Stimulated activated CD8-positive, alpha-beta memory T cell treated with anti-CD3 and anti-CD28 coated beads, Interleukin-15, amount 100 ng/mL, for 4 hours (primary cell): Measurements from ENCODE around the gene CPLX1.

ENCODE experiments used
- DNase-seq, 2 donors: peaks; one replicate each; pipeline ENCODE4 v3.0.0-alpha.2; 2020; ENCODE audit warnings: low read depth in 2 of 2

Gene CPLX1

GRCh38 chr4:825971-826330 is at the start of gene CPLX1:
Gene CPLX1, minus strand, starts transcription at chr4:826129. Its CDS starts 1,607 bp downstream, at chr4:824522.
- DNase-seq = no peak

- no peak for DNase-seq
These were observed 49.3 kb upstream of the CPLX1 start for GRCh38 chr4:874971-875817.

GRCh38 chr4:874056-874455 is 48.1 kb upstream of the CPLX1 start:
- no peak for DNase-seq

GRCh38 chr4:872241-872981 is 46.5 kb upstream of the CPLX1 start:
- DNase-seq = no peak

GRCh38 chr4:871484-871883 is 45.6 kb upstream of the CPLX1 start:
- DNase-seq = no peak

- DNase-seq = no peak
These were observed 45.0 kb upstream of the CPLX1 start for GRCh38 chr4:870951-871350.

- DNase-seq = no peak
These were observed 43.8 kb upstream of the CPLX1 start for GRCh38 chr4:869776-870175.

- no peak for DNase-seq
These were observed 42.5 kb upstream of the CPLX1 start for GRCh38 chr4:868421-868820.

GRCh38 chr4:867526-868250 is 41.8 kb upstream of the CPLX1 start:
- DNase-seq = no peak

GRCh38 chr4:866761-867390 is 40.9 kb upstream of the CPLX1 start:
- no peak for DNase-seq

- DNase-seq = no peak
These were observed 40.3 kb upstream of the CPLX1 start for GRCh38 chr4:866068-866760.

- DNase-seq = no peak
These were observed 39.6 kb upstream of the CPLX1 start for GRCh38 chr4:865572-865971.

GRCh38 chr4:865121-865465 is 39.2 kb upstream of the CPLX1 start:
- no peak for DNase-seq

GRCh38 chr4:864456-865120 is 38.7 kb upstream of the CPLX1 start:
- DNase-seq = no peak

GRCh38 chr4:860561-860960 is 34.6 kb upstream of the CPLX1 start:
- DNase-seq = no peak

GRCh38 chr4:859496-859895 is 33.6 kb upstream of the CPLX1 start:
- DNase-seq = no peak

GRCh38 chr4:858831-859451 is 33.0 kb upstream of the CPLX1 start:
- no peak for DNase-seq

GRCh38 chr4:858041-858481 is 32.1 kb upstream of the CPLX1 start:
- no peak for DNase-seq

- DNase-seq = no peak
These were observed 31.5 kb upstream of the CPLX1 start for GRCh38 chr4:857461-857860.

GRCh38 chr4:856225-856901 is 30.4 kb upstream of the CPLX1 start:
- DNase-seq = no peak
